Fibroblast of the aortic adventitia (primary cell): Measurements from ENCODE around the gene MOGAT3. TPM values are rescaled to one million over a fixed set of nuclear protein-coding genes. Genes with fewer than 3 reads are reported as not detected.
A peak's percentile ranks its signal among the peaks of the same experiment; 100 is the strongest.
"Not testable (repeated sequence)": the region's sequence is repeated elsewhere in the genome, so short reads cannot be mapped to it uniquely, and the experiment has no call there.

ENCODE experiments used
- DNase-seq: peaks from one replicate; pipeline ENCODE4 v3.0.0-alpha.2; 2010; ENCODE audit warnings: low read depth
- H3K4me3 ChIP-seq: 2 replicates; pipeline ENCODE4 v1.5.1; 2011; ENCODE audit warnings: low read depth, mild to moderate bottlenecking, control low read depth, low read length, moderate library complexity
- total RNA-seq: library from RNA; depleted of rRNA; stranded (reverse); fragments of >200 nt; gene quantifications from 2 replicates; pipeline ENCODE4 v1.2.3, GENCODE V29; 2012; ENCODE audit warnings: low replicate concordance
- TF ChIP-seq, protein P1 (sequence below): IDR thresholded peaks from 2 replicates; pipeline ENCODE4 v1.5.1; 2011; ENCODE audit warnings: mild to moderate bottlenecking, low read length, control low read depth, inconsistent platforms; ENCODE audit not compliant: insufficient read depth

Gene MOGAT3
- total RNA-seq, 1 donor, result not detected

DNA sequence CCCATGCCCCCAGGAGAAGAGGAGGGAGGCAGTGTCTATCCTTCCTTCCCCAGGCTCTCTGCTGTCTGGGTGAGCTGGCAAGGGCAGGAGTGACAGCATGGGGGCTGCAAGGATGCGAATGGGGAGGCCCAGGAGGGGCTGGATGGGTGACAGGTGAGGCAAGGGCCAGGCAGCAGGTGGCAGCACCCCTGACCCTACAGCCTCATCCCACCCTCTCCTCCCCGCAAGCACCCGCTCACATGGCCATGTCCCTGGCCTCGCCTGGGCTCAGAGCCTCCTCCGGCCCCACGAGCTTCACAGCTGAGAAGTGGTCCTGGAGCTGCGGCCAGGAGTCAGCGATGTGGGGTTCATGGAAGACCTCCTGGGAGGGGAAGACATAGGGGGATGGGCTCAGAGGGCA lies 11.2 kb upstream of the MOGAT3 start:
- TF ChIP-seq, protein P1, sequence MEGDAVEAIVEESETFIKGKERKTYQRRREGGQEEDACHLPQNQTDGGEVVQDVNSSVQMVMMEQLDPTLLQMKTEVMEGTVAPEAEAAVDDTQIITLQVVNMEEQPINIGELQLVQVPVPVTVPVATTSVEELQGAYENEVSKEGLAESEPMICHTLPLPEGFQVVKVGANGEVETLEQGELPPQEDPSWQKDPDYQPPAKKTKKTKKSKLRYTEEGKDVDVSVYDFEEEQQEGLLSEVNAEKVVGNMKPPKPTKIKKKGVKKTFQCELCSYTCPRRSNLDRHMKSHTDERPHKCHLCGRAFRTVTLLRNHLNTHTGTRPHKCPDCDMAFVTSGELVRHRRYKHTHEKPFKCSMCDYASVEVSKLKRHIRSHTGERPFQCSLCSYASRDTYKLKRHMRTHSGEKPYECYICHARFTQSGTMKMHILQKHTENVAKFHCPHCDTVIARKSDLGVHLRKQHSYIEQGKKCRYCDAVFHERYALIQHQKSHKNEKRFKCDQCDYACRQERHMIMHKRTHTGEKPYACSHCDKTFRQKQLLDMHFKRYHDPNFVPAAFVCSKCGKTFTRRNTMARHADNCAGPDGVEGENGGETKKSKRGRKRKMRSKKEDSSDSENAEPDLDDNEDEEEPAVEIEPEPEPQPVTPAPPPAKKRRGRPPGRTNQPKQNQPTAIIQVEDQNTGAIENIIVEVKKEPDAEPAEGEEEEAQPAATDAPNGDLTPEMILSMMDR, result no peak
- no peak for DNase-seq
- no peak overlapping the region for H3K4me3 ChIP-seq

DNA sequence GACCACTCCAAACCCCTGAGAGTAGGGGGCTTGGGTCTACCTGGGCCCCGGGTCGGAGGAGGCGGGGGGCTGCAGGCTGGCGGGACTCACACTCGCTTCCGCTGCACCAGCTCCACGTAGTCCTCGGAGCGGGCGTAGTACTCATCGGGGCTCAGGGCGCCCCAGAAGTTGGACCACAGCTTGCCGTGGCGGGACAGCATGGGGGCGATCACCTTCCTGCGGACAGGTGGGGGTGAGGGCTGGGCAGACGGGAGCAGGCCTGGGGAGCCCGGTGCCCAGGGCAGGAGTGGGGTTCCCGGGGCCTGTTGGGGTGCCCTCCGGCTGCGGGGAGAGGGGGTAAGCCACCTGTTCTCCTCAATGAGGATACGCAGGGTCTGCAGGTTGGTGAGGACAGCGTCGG lies 10.7 kb upstream of the MOGAT3 start:
- TF ChIP-seq, protein P1, result no peak
- no peak for DNase-seq

DNA sequence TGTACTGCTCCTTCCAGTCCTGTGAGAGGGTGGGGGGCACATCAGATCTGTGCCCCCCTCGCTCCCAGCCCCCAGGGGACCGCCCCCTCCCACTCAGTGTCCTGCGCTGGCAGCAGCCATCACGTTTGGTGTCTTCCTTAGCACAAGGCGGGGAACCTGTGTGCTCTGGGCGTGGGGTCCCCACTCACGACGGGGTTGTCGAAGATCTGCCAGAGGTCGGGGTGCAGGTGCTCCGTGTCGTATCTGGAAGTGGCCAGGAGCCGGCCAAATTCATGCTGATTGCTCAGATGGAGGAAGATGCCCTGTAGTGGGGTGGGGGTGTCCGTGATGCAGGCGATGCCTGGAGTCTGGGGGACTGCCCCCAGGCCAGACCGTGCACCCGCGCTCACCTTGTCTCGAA lies 9.3 kb upstream of the MOGAT3 start:
- no peak for DNase-seq
- H3K4me3 ChIP-seq, result no peak overlapping the region
- TF ChIP-seq, protein P1, result no peak

More for the DNA sequence above, 10.7 kb upstream of the MOGAT3 start:
- no peak overlapping the region for H3K4me3 ChIP-seq

DNA sequence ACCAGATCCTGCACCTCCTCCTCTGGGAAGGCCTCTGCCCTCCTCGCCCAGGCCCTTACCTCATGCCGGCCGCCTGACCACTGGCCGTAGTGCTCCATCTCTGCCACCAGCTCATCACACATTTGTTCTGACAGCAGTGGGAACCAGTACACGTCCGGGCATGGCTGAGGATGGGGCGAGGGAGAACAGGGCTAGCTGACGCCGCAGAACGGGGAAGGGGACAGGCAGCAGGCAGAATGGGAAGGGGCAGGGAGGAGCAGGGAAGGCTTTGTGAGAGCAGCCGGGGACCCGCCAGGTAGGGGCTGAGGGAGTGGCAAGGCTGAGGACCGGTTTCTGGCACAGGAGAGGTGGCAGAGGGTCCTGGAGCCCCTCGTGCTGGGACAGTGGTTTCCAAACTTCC lies 8.0 kb upstream of the MOGAT3 start:
- DNase-seq, result no peak
- TF ChIP-seq, protein P1, result no peak
- H3K4me3 ChIP-seq, result no peak overlapping the region

DNA sequence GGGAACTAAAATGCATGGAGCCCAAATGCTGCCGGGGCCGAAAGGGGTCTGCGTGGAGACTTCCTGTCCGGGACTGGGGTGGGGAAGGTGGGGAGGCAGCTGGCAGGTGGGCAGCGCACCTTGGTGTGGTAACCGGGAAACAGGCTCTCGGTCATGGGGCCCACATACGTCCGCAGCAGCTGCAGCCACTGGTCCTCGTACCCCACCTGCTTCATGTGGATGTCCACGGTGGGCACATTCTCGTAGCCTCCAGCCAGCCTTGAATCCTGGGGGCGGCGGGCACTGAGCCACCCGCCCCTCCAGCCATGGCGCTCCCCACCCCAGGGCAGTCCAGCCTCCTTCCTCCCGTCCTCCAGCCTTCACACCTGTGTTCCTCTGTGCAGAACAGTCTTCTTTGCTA lies 6.6 kb upstream of the MOGAT3 start:
- TF ChIP-seq, protein P1, result no peak
- H3K4me3 ChIP-seq, result no peak overlapping the region
- no peak for DNase-seq

DNA sequence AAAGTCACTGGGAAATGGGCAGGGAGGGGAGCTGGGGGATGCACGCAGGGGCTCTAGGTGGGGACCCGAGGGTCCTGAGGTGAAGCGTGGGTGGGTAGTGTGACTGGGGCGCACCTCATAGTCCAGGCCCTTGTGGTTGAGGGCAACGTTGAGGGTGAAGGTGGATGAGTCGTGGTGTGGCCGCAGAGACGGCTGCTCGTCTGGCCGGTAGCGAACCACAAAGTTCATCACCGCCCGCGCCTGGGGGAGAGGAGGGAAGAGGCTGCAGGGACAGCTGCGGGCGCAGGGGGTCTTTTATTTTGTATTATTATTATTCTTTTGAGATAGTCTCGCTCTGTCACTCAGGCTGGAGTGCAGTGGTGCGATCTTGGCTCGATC lies 5.8 kb upstream of the MOGAT3 start:
- no peak for DNase-seq
- TF ChIP-seq, protein P1, result no peak
- H3K4me3 ChIP-seq, result no peak overlapping the region

DNA sequence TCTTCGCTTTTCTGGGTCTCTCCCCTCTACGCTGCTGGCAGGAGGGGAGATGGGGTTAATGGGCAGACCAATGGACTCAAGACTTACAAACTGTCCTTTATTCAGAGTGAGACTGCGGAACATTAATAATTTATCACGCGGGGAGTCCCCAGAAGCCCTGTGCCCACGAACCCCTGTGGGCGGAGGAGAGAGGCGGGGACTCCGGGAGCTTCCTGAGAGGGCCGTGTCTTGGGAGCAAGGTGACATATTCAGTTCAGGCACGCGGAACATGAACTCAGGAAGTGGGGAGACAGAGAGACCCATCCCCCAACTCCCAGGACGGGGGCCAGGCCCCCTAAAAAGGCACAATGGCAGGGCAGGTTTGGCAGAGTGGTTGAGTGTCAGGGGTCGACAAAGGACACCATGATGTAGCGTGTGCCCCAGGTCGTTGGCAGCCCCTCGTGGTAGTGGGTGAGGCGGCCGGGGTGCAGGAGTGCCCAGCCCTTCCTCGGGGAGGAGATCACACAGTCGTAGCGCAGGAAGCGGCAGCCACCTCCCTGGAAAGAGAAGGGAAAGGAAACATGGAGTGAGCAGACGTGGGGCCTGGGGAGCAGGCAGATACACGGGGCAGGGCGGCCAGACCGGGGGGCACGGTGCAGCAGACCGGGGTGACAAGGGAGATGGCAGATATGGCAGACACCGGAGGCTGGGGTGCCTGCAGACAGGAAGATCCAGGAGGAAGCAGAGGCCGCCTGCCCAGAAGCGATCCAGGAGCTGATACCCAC lies 5.2 kb upstream of the MOGAT3 start:
- no peak for DNase-seq
- no peak overlapping the region for H3K4me3 ChIP-seq
- TF ChIP-seq, protein P1, result no peak

DNA sequence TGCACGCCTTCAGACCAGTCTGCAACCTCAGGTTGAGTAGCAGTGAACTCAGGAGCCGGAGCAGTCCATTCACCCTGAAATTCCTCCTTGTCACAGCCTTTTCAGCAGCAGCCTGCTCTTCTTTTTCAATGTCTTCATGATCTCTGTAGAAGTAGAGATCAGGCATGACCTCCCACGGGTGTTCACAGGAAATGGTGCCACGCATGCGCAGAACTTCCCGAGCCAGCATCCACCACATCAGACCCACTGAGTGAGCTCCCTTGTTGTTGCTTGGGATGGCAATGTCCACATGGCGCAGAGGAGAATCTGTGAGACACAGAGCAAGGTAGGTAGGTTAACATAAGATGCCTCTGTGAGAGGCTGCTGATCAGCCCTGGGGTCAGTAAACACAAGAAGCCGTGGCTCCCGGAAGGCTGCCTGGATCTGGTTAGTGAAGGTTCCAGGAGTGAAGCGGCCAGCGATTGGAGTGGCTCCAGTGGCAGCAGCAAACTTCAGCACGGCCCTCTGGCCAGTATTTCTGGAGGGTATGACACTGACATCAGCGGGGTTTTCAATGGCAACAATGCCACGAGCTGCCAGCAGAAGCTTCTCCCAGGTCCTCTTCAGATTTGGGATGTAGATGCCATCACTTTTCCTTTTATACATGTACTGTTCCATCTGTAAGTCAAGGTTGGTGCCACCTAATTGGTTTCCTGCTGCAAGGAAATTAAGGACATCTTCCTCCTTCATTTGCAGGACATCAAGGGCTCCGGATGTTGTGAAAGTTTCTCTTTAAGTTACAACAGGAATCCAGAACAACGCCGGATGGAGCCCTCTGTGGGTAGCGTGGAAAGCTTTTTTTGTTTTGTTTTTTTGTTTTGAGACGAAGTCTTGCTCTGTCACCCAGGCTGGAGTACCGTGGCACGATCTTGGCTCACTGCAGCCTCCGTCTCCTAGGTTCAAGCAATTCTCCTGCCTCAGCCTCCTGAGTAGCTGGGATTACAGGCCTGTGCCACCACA lies 3.2 kb upstream of the MOGAT3 start:
- DNase-seq, result peak; percentile 5
- not testable (repeated sequence) for H3K4me3 ChIP-seq
